Parathyroid adenoma (tissue), 2 donors: ENCODE results near the gene ASB8.

Source experiments
- H2AFZ ChIP-seq: fragments of 300-600 bp; sonication (generic); one replicate; pipeline ENCODE4 v1.7.0; 2017; ENCODE audit warnings: antibody characterized with exemption, mild to moderate bottlenecking
- H3K27ac ChIP-seq: fragments of 300-600 bp; sonication (generic); one replicate; pipeline ENCODE4 v1.7.0; 2017
- H3K27me3 ChIP-seq: fragments of 300-600 bp; sonication (generic); one replicate; pipeline ENCODE4 v1.7.0; 2017; ENCODE audit warnings: low read length; ENCODE audit not compliant: control insufficient read depth, insufficient read depth
- H3K36me3 ChIP-seq: fragments of 300-600 bp; sonication (generic); one replicate; pipeline ENCODE4 v1.7.0; 2017; ENCODE audit warnings: low read length; ENCODE audit not compliant: control insufficient read depth, insufficient read depth
- H3K4me1 ChIP-seq: fragments of 300-600 bp; sonication (generic); one replicate; pipeline ENCODE4 v1.7.0; 2017; ENCODE audit warnings: control low read depth
- H3K4me2 ChIP-seq: fragments of 300-600 bp; sonication (generic); one replicate; pipeline ENCODE4 v1.7.0; 2017; ENCODE audit warnings: low read length
- H3K4me3 ChIP-seq: fragments of 300-600 bp; sonication (generic); one replicate; pipeline ENCODE4 v1.7.0; 2017; ENCODE audit warnings: low read depth, low read length
- H3K79me2 ChIP-seq: fragments of 300-600 bp; sonication (generic); one replicate; pipeline ENCODE4 v1.7.0; 2017; ENCODE audit warnings: control low read depth
- H3K9ac ChIP-seq: fragments of 300-600 bp; sonication (generic); one replicate; pipeline ENCODE4 v1.7.0; 2017; ENCODE audit warnings: mild to moderate bottlenecking
- H3K9me3 ChIP-seq: fragments of 300-600 bp; sonication (generic); one replicate; pipeline ENCODE4 v1.7.0; 2017; ENCODE audit warnings: low read length; ENCODE audit not compliant: control insufficient read depth
- CTCF ChIP-seq: fragments of 300-600 bp; sonication (generic); IDR thresholded peaks from one replicate; pipeline ENCODE4 v1.7.0; 2017; ENCODE audit warnings: antibody characterized with exemption, mild to moderate bottlenecking
- donor health status: primary hyperparathyroidism.

Gene ASB8

GRCh38 chr12:48197549-48197970 is 40.2 kb upstream of the ASB8 start:
- TF ChIP-seq CTCF = peak; percentile 76
- Histone ChIP-seq H2AFZ (peak overlapping the region; percentile 98), H3K9me3 (no peaks in the 10 kb centered on the region), H3K4me2 (peak overlapping the region; percentile 97), H3K9ac (peak overlapping the region; percentile 40), H3K4me1 (peaks cover 25% of the 10 kb centered on the region), H3K36me3 (no peaks in the 10 kb centered on the region), H3K79me2 (peaks cover 12% of the 10 kb centered on the region), H3K27ac (peak overlapping the region; percentile 100), H3K4me3 (peak overlapping the region; percentile 86), H3K27me3 (no peaks in the 10 kb centered on the region)

GRCh38 chr12:48194799-48195201 is 37.5 kb upstream of the ASB8 start:
- Histone ChIP-seq H2AFZ (no peak overlapping the region), H3K27me3 (no peaks in the 10 kb centered on the region), H3K4me1 (peaks cover 15% of the 10 kb centered on the region), H3K4me2 (no peak overlapping the region), H3K4me3 (no peak overlapping the region), H3K27ac (no peak overlapping the region), H3K36me3 (no peaks in the 10 kb centered on the region), H3K9me3 (no peaks in the 10 kb centered on the region), H3K79me2 (no peaks in the 10 kb centered on the region), H3K9ac (no peak overlapping the region)
- no peak for TF ChIP-seq CTCF

GRCh38 chr12:48193623-48194022 is 36.3 kb upstream of the ASB8 start:
- peaks cover 8% of the 10 kb centered on the region for H3K4me1 ChIP-seq
- no peaks in the 10 kb centered on the region for H3K27me3 ChIP-seq
- H3K36me3 ChIP-seq = no peaks in the 10 kb centered on the region
- H3K9me3 ChIP-seq = no peaks in the 10 kb centered on the region
- H3K4me3 ChIP-seq = no peak overlapping the region
- H3K79me2 ChIP-seq = no peaks in the 10 kb centered on the region
- H3K27ac ChIP-seq = no peak overlapping the region
- no peak overlapping the region for H2AFZ ChIP-seq
- no peak for TF ChIP-seq CTCF
- no peak overlapping the region for H3K9ac ChIP-seq
- H3K4me2 ChIP-seq = no peak overlapping the region

GRCh38 chr12:48192861-48193260 is 35.5 kb upstream of the ASB8 start:
- Histone ChIP-seq H3K4me3 (no peak overlapping the region), H3K36me3 (no peaks in the 10 kb centered on the region), H3K27me3 (no peaks in the 10 kb centered on the region), H3K9me3 (no peaks in the 10 kb centered on the region), H2AFZ (no peak overlapping the region), H3K4me2 (no peak overlapping the region), H3K4me1 (peaks cover 8% of the 10 kb centered on the region), H3K27ac (no peak overlapping the region), H3K79me2 (no peaks in the 10 kb centered on the region), H3K9ac (no peak overlapping the region)
- TF ChIP-seq CTCF = no peak

GRCh38 chr12:48191096-48191495 is 33.8 kb upstream of the ASB8 start:
- Histone ChIP-seq H3K4me1 (no peaks in the 10 kb centered on the region), H3K79me2 (no peaks in the 10 kb centered on the region), H3K36me3 (no peaks in the 10 kb centered on the region), H2AFZ (no peak overlapping the region), H3K27ac (no peak overlapping the region), H3K4me3 (no peak overlapping the region), H3K9ac (no peak overlapping the region), H3K4me2 (no peak overlapping the region), H3K9me3 (no peaks in the 10 kb centered on the region), H3K27me3 (no peaks in the 10 kb centered on the region)
- TF ChIP-seq CTCF = no peak
